Smooth muscle cell of the coronary artery (primary cell): ENCODE results near the gene CNTN2. TPM values are rescaled to one million over a fixed set of nuclear protein-coding genes. Genes with fewer than 3 reads are reported as not detected.

Experiments
- total RNA-seq: library from RNA; depleted of rRNA; stranded (reverse); fragments of >200 nt; gene quantifications from 2 replicates; pipeline ENCODE4 v1.2.3, GENCODE V29; 2014; ENCODE audit warnings: low replicate concordance

Gene CNTN2, protein sequence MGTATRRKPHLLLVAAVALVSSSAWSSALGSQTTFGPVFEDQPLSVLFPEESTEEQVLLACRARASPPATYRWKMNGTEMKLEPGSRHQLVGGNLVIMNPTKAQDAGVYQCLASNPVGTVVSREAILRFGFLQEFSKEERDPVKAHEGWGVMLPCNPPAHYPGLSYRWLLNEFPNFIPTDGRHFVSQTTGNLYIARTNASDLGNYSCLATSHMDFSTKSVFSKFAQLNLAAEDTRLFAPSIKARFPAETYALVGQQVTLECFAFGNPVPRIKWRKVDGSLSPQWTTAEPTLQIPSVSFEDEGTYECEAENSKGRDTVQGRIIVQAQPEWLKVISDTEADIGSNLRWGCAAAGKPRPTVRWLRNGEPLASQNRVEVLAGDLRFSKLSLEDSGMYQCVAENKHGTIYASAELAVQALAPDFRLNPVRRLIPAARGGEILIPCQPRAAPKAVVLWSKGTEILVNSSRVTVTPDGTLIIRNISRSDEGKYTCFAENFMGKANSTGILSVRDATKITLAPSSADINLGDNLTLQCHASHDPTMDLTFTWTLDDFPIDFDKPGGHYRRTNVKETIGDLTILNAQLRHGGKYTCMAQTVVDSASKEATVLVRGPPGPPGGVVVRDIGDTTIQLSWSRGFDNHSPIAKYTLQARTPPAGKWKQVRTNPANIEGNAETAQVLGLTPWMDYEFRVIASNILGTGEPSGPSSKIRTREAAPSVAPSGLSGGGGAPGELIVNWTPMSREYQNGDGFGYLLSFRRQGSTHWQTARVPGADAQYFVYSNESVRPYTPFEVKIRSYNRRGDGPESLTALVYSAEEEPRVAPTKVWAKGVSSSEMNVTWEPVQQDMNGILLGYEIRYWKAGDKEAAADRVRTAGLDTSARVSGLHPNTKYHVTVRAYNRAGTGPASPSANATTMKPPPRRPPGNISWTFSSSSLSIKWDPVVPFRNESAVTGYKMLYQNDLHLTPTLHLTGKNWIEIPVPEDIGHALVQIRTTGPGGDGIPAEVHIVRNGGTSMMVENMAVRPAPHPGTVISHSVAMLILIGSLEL
- not detected in 2 replicates for total RNA-seq

DNA sequence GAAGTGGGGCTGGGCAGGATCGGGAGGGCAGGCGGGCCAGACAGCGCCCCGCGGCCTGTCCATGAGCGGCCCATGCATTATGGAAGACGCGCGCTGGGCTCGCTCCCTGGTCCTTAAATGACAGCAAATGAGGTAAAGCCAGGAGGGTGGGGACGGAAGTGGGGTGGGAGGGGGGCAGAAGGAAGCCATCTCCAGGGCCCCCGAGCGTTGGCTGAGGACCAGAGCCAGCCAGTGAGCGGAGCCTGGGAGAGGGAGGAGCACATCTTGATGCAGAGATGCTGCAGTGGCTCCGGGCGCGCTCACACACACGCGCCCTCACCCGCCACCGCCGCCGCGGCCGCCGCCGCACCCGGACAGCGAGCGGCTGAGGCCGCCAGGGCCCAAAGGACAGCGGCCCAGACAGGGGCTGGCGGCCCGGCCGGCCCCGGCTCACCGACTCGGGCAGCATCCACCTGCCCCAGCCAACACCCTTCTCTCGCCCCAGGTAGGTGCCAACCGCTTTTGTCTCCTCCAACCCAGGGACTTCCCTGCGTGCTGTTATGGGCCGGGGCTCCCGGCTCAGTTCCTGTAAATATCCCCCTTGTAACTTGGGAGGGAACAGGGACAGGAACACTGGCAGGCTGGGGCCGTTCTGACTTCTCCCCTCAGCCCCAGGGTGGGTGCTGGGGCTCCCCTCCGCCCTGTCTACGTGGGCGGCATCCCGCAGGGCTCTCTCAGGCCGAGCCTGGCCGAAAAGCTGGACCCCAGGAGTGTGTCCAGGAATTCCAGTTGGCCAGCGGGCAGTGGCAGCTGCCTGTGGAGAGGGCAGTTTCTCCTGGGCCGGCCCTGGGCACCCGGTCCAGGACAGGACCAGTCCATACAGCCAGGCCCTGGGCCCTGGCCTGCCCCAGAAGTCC is at the start of gene CNTN2:
Gene CNTN2, plus strand, starts transcription at position 302 of the 896 bp plus-strand sequence. CDS start 9,974 bp downstream, outside the sequence.

DNA sequence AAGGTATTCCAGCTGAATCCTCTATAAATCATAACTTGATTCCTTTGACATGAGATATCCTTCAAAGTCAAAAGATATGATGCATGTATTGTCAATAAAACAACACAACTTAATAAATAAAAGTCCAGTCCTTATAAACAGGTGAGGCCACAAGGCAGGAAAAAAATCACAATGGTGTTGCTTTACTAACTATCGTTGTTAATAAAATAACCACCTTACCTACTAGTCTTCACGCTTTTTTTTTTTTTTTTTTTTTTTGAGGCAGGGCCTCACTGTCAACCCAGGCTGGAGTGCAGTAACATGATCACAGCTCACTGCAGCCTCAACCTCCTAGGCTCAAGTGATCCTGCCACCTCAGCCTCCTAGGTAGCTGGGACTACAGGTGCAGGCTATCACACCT is 41.3 kb downstream of the CNTN2 start, which contains the start of gene TMEM81:
Gene TMEM81, minus strand, starts transcription at position 101 of the 400 bp plus-strand sequence. CDS start 140 bp downstream, outside the sequence.

DNA sequence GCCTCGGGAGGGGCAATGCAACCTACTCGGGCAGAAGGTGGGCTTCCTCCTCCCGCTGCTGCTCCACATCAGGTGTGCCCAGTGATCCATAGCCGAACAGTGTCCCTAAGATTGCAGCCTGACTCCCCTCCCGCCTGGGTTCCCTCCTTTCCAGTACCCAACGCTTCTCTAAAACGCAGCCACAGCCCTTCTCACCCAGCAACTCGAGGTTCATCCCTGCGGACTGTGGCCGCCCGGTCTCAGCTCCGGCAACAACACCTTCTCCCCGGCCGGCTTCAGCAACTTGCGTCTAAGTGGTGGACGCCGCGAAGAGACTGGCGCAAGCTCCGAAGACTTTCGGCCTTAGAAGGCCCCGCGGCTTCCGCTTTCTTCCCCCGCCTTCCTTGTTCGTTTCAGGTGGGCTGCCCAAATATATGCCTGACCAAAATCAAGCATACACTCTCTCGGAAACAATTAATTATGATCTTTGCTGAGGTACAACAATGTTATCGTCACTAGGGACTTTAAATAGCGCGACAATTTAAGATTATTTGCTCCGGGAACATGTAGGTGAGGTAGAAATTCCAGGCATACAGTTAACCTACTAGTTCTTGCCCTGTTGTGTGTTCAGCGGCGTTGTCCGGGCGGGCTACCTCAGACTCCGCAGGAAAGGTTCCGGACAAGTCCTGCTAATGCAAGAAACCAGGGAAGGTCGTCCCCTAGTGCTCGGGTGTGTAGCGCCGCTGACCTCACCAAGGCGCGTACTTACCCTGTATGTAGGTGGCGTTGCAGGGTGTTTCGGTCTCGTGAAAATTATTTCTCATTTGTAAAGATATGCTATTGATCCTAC is 78.9 kb downstream of the CNTN2 start, which contains the start of gene RBBP5:
Gene RBBP5, minus strand, starts transcription at position 319 of the 829 bp plus-strand sequence. Its CDS starts 105 bp downstream, at position 214.

Other genes with a start within 250 kb of the CNTN2 start
- 7.2 and 33.3 TPM in 2 replicates for gene NFASC, start 172.3 kb upstream of the CNTN2 start, total RNA-seq
- gene TMEM81, start 41.2 kb downstream of the CNTN2 start, total RNA-seq = 0.83 and 2.5 TPM in 2 replicates
- gene RBBP5, start 78.8 kb downstream of the CNTN2 start, total RNA-seq = 12.9 and 14.5 TPM in 2 replicates
- gene DSTYK, start 168.5 kb downstream of the CNTN2 start, total RNA-seq = 10.9 and 19.3 TPM in 2 replicates
- 1.4 and 2.3 TPM in 2 replicates for gene TMCC2, start 184.7 kb downstream of the CNTN2 start, total RNA-seq